ENCODE measurements around the gene IL21R. TPM values are rescaled to one million over a fixed set of nuclear protein-coding genes. Genes with fewer than 3 reads are reported as not detected.

IL21R gene
- total RNA-seq, 1 donor from 2014 or later = 1.6 TPM

- DNase-seq (ENCODE audit: low read depth) = no peak
- Histone ChIP-seq H3K36me3 (ENCODE audit: control insufficient read depth, insufficient read depth, low read length) (no peaks in the 10 kb centered on the region), H3K27me3 (ENCODE audit: control insufficient read depth, insufficient read depth, low read length) (no peaks in the 10 kb centered on the region), H3K4me3 (ENCODE audit: low read depth, low read length) (no peak overlapping the region)
- TF ChIP-seq, protein P1, sequence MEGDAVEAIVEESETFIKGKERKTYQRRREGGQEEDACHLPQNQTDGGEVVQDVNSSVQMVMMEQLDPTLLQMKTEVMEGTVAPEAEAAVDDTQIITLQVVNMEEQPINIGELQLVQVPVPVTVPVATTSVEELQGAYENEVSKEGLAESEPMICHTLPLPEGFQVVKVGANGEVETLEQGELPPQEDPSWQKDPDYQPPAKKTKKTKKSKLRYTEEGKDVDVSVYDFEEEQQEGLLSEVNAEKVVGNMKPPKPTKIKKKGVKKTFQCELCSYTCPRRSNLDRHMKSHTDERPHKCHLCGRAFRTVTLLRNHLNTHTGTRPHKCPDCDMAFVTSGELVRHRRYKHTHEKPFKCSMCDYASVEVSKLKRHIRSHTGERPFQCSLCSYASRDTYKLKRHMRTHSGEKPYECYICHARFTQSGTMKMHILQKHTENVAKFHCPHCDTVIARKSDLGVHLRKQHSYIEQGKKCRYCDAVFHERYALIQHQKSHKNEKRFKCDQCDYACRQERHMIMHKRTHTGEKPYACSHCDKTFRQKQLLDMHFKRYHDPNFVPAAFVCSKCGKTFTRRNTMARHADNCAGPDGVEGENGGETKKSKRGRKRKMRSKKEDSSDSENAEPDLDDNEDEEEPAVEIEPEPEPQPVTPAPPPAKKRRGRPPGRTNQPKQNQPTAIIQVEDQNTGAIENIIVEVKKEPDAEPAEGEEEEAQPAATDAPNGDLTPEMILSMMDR (IDR thresholded peaks at IDR 0.05; ENCODE audit: insufficient read depth, low read length, poor library complexity, severe bottlenecking) = no peak
Measured at GRCh38 chr16:27384425-27384824, 17.5 kb upstream of the IL21R start.

DNA sequence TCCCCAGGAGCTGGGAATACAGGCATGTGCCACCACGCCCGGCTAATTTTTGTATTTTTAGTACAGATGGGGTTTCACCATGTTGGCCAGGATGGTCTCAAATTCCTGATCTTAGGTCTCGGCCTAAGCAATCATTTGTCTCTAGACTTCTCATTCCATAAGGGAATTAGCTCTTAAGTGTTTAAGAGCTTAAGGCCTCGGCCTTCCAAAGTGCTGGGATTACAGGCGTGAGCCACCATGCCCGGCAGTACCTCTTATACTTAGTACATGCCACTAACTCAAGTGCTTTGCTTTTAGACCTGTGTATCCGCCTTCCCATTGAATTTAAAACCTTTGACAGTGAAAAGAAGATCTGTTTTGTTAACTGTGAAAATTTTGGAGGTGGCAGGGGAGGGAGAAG lies 16.6 kb upstream of the IL21R start:
- TF ChIP-seq, protein P1 (IDR thresholded peaks at IDR 0.05; ENCODE audit: insufficient read depth, low read length, poor library complexity, severe bottlenecking) = no peak

GRCh38 chr16:27386674-27387073 lies 15.3 kb upstream of the IL21R start:
- DNase-seq (ENCODE audit: low read depth) = no peak
- TF ChIP-seq, protein P1 (IDR thresholded peaks at IDR 0.05; ENCODE audit: insufficient read depth, low read length, poor library complexity, severe bottlenecking) = no peak

More for the DNA sequence above, 16.6 kb upstream of the IL21R start:
- no peak for DNase-seq (ENCODE audit: low read depth)
- no peaks in the 10 kb centered on the region for H3K27me3 ChIP-seq (ENCODE audit: control insufficient read depth, insufficient read depth, low read length)
- H3K4me3 ChIP-seq (ENCODE audit: low read depth, low read length) = no peak overlapping the region
- no peaks in the 10 kb centered on the region for H3K36me3 ChIP-seq (ENCODE audit: control insufficient read depth, insufficient read depth, low read length)

GRCh38 chr16:27387724-27388123 lies 14.2 kb upstream of the IL21R start:
- Histone ChIP-seq H3K36me3 (ENCODE audit: control insufficient read depth, insufficient read depth, low read length) (no peaks in the 10 kb centered on the region), H3K4me3 (ENCODE audit: low read depth, low read length) (no peak overlapping the region), H3K27me3 (ENCODE audit: control insufficient read depth, insufficient read depth, low read length) (no peaks in the 10 kb centered on the region)
- TF ChIP-seq, protein P1 (IDR thresholded peaks at IDR 0.05; ENCODE audit: insufficient read depth, low read length, poor library complexity, severe bottlenecking) = no peak
- no peak for DNase-seq (ENCODE audit: low read depth)

More at GRCh38 chr16:27386674-27387073, 15.3 kb upstream of the IL21R start:
- no peaks in the 10 kb centered on the region for H3K36me3 ChIP-seq (ENCODE audit: control insufficient read depth, insufficient read depth, low read length)
- H3K4me3 ChIP-seq (ENCODE audit: low read depth, low read length) = no peak overlapping the region
- no peaks in the 10 kb centered on the region for H3K27me3 ChIP-seq (ENCODE audit: control insufficient read depth, insufficient read depth, low read length)

DNA sequence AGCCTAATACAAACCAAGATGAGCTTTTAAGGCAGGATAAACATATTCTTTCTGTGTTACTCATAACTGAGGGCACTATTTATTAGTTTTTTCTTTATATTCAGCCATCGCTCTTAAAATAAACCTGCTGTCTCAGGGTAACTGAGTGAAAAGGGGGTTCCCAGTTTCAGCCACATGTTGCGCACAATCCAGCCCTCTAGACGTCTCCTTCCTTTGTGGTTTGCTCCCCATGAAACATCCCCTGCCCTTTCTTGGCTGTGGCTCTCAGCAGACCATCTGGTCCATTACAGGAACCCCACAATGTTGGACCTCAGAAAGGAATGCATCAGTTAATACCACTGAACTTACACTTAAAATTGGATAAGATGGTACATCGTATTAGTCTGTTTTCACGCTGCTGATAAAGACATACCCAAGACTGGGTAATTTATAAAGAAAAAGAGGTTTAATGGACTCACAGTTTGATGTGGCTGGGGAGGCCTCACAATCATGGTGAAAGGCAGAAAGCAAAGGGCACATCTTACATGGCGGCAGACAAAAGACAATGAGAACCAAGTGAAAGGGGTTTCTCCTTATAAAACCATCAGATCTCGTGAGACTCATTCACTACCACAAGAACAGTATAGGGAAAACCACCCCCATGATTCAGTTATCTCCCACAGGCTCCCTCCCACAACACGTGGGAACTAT lies 12.6 kb upstream of the IL21R start:
- Histone ChIP-seq H3K27me3 (ENCODE audit: control insufficient read depth, insufficient read depth, low read length) (no peaks in the 10 kb centered on the region), H3K36me3 (ENCODE audit: control insufficient read depth, insufficient read depth, low read length) (no peaks in the 10 kb centered on the region), H3K4me3 (ENCODE audit: low read depth, low read length) (no peak overlapping the region)
- TF ChIP-seq, protein P1 (IDR thresholded peaks at IDR 0.05; ENCODE audit: insufficient read depth, low read length, poor library complexity, severe bottlenecking) = no peak
- DNase-seq (ENCODE audit: low read depth) = no peak

DNA sequence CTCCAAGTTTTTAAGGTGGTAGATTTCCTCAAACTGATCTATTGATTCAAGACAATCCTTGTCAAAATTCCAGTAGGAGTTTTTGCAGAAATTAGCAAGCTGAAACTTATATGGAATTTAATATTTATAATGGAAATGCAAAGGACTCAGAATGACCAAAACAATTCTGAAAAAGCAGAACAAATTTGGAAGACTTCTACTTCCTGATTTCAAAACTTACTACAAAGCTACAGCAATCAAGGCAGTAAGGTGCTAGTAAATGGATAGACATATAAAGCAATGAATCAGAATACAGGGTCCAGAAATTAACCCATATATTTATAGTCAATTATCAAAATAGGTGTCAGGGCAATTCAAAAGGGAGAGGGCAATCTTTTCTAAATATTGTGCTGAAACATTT lies 11.8 kb upstream of the IL21R start:
- DNase-seq (ENCODE audit: low read depth) = no peak

More for the DNA sequence above, 11.8 kb upstream of the IL21R start:
- TF ChIP-seq, protein P1 (IDR thresholded peaks at IDR 0.05; ENCODE audit: insufficient read depth, low read length, poor library complexity, severe bottlenecking) = no peak
- Histone ChIP-seq H3K36me3 (ENCODE audit: control insufficient read depth, insufficient read depth, low read length) (no peaks in the 10 kb centered on the region), H3K4me3 (ENCODE audit: low read depth, low read length) (no peak overlapping the region), H3K27me3 (ENCODE audit: control insufficient read depth, insufficient read depth, low read length) (no peaks in the 10 kb centered on the region)

All from kidney epithelial cell (primary cell).